HG02623 (cell line): ENCODE results near the gene POLR1C.
"Not testable (repeated sequence)": the region's sequence is repeated elsewhere in the genome, so short reads cannot be mapped to it uniquely, and the experiment has no call there.

Experiments
- ATAC-seq: cut with Tn5 transposase; IDR thresholded peaks from one replicate; pipeline ENCODE4 v1.9.1; 2021; ENCODE audit warnings: moderate library complexity; ENCODE audit not compliant: unreplicated experiment

POLR1C gene

DNA sequence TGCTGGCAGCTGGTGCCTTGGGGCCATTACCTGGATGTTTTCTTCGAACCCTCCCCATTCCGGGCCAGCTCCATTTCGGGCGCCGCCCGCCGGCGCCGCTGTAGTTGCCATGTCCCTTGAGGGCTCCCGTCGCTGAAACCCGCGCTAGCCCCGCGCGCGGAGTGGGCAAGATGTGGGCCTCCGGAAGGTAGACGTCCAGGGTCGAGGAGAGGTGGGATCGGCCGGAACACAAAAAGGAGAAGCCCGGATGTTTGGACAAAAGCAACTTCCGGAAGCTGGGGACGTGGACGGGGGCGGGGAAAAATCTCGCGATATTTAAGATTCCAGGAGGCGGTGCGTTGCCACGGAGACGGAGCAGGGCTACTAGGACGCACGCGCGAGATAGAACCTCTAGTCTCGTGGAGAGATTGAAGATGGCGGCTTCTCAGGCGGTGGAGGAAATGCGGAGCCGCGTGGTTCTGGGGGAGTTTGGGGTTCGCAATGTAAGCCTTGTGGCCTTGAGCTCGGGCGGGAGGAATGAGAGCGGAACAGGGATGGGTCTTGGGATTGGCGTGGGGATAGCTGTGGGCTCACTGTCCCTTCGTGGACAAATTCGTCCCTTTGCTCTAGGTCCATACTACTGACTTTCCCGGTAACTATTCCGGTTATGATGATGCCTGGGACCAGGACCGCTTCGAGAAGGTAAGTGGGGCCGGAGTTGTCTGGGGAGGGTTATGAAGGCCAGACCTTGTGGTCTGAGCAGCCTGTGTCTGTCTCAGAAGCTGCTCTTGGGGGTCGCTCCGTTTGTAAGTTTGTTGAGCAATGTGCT lies at the start of gene POLR1C, which contains the start of gene YIPF3:
Gene POLR1C (plus strand): TSS at position 393 of the 808 bp plus-strand sequence. CDS start 21 bp downstream, at position 414.
Gene YIPF3 (minus strand): TSS at position 230 of the 808 bp plus-strand sequence. CDS start 119 bp downstream, at position 111.
- ATAC-seq, result peak; percentile 84

DNA sequence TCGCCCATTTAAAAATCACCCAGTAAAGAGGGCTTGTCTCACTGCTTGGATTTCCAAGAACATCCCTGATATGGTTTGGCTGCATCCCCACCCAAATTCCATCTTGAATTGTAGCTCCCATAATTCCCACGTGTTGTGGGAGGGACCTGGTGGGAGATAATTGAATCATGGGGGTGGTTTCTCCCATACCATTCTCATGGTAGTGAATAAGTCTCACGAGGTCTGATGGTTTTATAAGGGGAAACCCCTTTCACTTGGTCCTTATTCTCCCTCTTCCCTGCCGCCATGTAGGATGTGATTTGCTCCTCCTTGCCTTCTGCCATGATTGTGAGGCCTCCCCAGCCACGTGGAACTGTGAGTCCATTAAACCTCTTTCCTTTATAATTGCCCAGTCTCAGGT lies 49.6 kb upstream of the POLR1C start:
- ATAC-seq, result not testable (repeated sequence)

GRCh38 chr6:43467752-43468151 lies 49.1 kb upstream of the POLR1C start:
- ATAC-seq, result no peak

DNA sequence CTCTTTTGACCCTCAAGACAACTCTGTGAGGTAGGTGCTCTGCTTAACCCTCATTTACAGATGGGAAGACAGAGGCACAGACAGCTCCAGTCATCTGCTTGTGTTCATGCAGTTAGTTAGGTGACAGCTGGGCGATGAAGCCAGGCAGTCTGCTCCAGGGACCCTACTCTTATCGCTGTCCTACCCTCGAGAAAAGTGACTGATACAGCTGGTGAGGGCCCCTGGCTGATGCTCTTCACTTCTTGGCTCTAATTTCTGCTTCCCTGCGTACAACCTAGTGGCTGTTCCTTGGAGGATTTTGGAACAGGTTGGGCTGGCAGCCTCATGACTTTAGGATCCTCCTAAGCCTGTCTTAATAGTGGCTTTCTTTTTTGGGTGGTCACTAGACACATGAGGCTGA lies 48.6 kb upstream of the POLR1C start:
- ATAC-seq, result no peak

- no peak for ATAC-seq
Observed at GRCh38 chr6:43468748-43469681, 47.9 kb upstream of the POLR1C start.

GRCh38 chr6:43469947-43470346 lies 46.9 kb upstream of the POLR1C start:
- no peak for ATAC-seq

DNA sequence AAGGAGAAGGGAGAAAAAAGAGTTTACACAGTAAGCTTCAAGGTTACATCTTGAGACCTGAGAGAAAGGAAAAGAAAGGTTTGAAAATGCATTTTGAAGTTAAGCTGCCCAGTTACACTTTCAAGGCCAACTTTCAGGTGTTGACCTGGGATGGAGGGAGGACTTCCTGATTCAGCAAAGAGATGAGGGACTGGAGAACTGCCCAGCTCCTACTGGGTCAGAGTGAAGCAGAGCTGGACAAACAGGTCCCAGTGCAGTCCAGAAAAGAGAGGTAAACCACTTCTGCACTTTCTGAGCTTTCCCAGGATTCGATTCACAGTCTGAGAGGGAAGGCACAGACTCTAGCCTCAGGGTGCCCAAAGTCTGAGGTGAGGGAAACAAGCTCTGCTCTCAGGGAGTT lies 45.5 kb upstream of the POLR1C start:
- ATAC-seq, result no peak

DNA sequence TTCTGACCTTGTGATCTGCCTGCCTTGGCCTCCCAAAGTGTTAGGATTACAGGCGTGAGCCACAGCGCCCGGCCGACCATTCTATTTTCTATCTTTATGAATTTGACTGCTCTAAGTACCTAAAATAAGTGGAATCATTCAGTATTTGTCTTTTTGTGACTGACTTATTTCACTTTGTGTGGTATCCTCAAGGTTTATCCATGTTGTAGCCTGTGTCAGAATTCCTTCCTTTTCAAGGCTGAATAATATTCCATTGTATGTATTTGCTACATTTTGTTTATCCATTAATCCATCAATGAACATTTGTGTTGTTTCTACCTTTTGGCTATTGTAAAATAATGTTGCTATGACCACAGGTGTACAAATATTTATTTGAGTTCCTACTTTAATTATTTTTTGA lies 44.4 kb upstream of the POLR1C start:
- no peak for ATAC-seq

DNA sequence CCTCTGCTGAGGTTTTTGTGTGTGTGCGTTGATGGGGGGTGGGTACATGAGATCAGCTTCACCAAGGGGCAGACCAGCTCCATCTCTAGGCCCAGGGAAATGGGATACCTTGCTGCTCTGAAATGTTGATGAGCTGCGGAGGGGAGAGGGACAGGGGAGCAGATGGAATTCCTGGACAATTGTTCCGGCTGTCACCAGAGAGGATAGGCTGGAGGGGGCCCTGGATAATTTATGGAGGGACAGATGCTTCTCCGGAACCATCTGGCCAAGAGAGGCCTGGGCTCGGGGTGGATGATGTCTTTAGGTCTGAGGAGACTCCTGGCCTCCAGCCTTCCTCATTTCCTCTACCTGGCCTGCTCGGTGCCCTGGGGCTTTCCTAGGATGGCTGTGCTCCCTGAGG lies 41.4 kb upstream of the POLR1C start:
- no peak for ATAC-seq

GRCh38 chr6:43476746-43477145 lies 40.1 kb upstream of the POLR1C start:
- no peak for ATAC-seq

- ATAC-seq, result peak; percentile 99
Observed at GRCh38 chr6:43477235-43478007, 39.5 kb upstream of the POLR1C start, which contains the start of gene TJAP1. Gene TJAP1, plus strand, starts transcription at chr6:43477570. Its CDS starts 21,432 bp downstream, at chr6:43499002.

DNA sequence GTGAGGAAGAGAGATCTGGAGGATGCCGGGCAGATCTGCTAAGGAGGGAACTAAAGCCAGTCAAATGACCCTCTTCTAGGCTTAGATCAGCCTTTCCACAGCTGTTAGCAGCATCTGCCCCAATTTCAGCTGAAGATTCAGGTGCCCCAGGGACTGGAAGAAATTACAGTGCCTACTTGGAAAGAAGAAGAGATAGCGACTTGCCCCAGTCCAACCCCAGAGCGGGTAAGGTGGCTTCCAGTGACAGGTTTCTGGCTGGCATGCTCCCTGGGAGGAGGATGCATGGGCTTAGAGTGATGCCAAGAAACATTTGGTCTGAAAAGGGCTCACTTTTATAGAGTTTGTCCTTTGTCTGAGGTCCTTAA lies 38.9 kb upstream of the POLR1C start:
- no peak for ATAC-seq

- no peak for ATAC-seq
Observed at GRCh38 chr6:43481075-43481474, 35.8 kb upstream of the POLR1C start.

- ATAC-seq, result no peak
Observed at GRCh38 chr6:43481591-43482236, 35.2 kb upstream of the POLR1C start.

DNA sequence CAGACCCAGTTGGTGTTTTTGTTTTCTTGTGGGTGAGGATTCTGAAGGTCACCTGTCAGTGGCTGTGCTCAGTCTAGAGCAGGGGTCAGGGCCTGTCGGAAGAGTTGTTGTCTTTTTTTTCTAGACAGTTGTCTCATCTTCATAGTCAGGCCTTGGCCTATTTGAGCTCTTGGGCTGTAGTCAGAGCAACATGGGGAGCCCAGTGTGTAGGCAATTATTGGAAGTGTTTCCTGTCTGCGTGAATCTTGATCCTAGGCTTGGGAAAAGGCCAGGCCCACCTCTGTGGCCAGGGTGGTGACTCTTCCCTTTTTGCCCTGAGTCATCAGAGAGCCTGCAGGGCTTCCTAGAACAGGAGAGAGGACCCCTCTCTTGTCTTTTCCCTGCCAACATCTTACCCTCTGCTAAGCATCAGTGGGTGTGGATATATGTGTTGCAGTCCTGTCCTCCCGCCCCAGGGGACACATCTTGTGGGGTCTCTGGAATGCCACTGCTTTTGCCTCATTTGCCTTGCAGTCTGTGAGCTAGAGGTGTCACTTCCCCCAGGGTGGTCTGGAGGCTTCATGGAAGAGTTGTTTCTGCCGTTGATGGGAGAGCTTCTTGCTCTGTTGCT lies 28.1 kb upstream of the POLR1C start:
- ATAC-seq, result no peak

- ATAC-seq, result no peak
Observed at GRCh38 chr6:43489277-43490072, 27.4 kb upstream of the POLR1C start.

- ATAC-seq, result no peak
Observed at GRCh38 chr6:43490523-43490939, 26.4 kb upstream of the POLR1C start.

- no peak for ATAC-seq
Observed at GRCh38 chr6:43491750-43492661, 24.9 kb upstream of the POLR1C start.
